ENCODE measurements around the gene GPR152. TPM values are rescaled to one million over a fixed set of nuclear protein-coding genes. Genes with fewer than 3 reads are reported as not detected.

Gene GPR152
- total RNA-seq, 1 donor from 2014 or later, result not detected

GRCh38 chr11:67431346-67432249 is 20.9 kb downstream of the GPR152 start:
- DNase-seq (ENCODE audit: low spot score) (no peak), ATAC-seq (no peak)

GRCh38 chr11:67429722-67430121 is 22.8 kb downstream of the GPR152 start:
- DNase-seq (ENCODE audit: low spot score), result no peak
- no peak for ATAC-seq

- no peak for ATAC-seq
Measured at GRCh38 chr11:67429038-67429668, 23.4 kb downstream of the GPR152 start.

GRCh38 chr11:67428052-67429001 is 24.2 kb downstream of the GPR152 start, which contains the start of gene RPS6KB2:
Gene RPS6KB2 (plus strand): TSS chr11:67428494. CDS start chr11:67428546, 52 bp downstream.
- peak; percentile 99 for DNase-seq (ENCODE audit: low spot score)
- ATAC-seq, result peak; percentile 91

More at GRCh38 chr11:67429038-67429668, 23.4 kb downstream of the GPR152 start:
- DNase-seq (ENCODE audit: low spot score), result no peak

- peak; percentile 65 for DNase-seq (ENCODE audit: low spot score)
- ATAC-seq, result peak; percentile 55
Measured at GRCh38 chr11:67427364-67427859, 25.1 kb downstream of the GPR152 start.

- no peak for DNase-seq (ENCODE audit: low spot score)
Measured at GRCh38 chr11:67423891-67424613, 28.5 kb downstream of the GPR152 start.

GRCh38 chr11:67423466-67423865 is 29.1 kb downstream of the GPR152 start:
- no peak for DNase-seq (ENCODE audit: low spot score)
- no peak for ATAC-seq

More at GRCh38 chr11:67423891-67424613, 28.5 kb downstream of the GPR152 start:
- no peak for ATAC-seq

GRCh38 chr11:67422891-67423290 is 29.6 kb downstream of the GPR152 start:
- DNase-seq (ENCODE audit: low spot score) (no peak), ATAC-seq (no peak)

- DNase-seq (ENCODE audit: low spot score) (no peak), ATAC-seq (peak; percentile 7)
Measured at GRCh38 chr11:67421430-67422031, 31.0 kb downstream of the GPR152 start.

GRCh38 chr11:67420646-67421429 is 31.7 kb downstream of the GPR152 start:
- DNase-seq (ENCODE audit: low spot score) (peak; percentile 99), ATAC-seq (peak; percentile 91)

GRCh38 chr11:67420147-67420645 is 32.3 kb downstream of the GPR152 start:
- DNase-seq (ENCODE audit: low spot score) (no peak), ATAC-seq (no peak)

GRCh38 chr11:67419325-67420049 is 33.0 kb downstream of the GPR152 start:
- DNase-seq (ENCODE audit: low spot score) (no peak), ATAC-seq (no peak)

- peak; percentile 68 for ATAC-seq
- peak; percentile 79 for DNase-seq (ENCODE audit: low spot score)
Measured at GRCh38 chr11:67418476-67419281, 33.9 kb downstream of the GPR152 start.

GRCh38 chr11:67417425-67417824 is 35.1 kb downstream of the GPR152 start:
- no peak for DNase-seq (ENCODE audit: low spot score)
- no peak for ATAC-seq

GRCh38 chr11:67416416-67417335 is 35.9 kb downstream of the GPR152 start:
- DNase-seq (ENCODE audit: low spot score), result no peak
- no peak for ATAC-seq

Measured in left lobe of liver (tissue), 2 donors.